ENCODE data around the gene SLC25A5. TPM values are rescaled to one million over a fixed set of nuclear protein-coding genes. Genes with fewer than 3 reads are reported as not detected.

Gene SLC25A5
- total and polyA plus RNA-seq, 10 of the 15 experiments (the other 5 are each of a cell fraction or from before 2014, with no cell fraction given), result 361 to 3,863 (median 618) TPM

DNA sequence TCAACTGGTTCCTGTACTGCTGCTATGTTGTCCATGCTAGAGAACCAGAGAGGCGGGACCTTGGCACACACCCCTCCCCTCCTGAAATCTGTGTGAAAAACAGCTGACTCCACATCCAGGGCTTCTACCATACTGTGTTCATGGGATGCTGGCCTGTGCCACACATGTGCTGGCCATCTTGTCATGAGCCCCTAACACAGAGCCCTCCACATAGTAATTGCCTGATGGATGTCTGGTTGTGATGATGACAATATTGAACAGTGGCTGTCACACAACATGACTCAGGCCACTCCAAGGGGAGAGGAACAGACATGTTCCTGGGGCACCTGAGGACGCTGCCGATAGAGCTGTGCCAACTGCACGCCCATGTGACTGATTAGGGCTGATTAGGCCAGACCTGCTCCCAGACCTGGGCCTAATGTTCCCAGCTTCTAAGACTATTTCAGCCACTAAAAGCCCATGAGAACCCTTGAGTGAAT, 13.1 kb downstream of the SLC25A5 start:
- Histone ChIP-seq H3K9me3 (replicated peaks; ENCODE audit: control insufficient read depth, insufficient read depth, low read length) (no peaks in the 10 kb centered on the region), H3K4me2 (ENCODE audit: control insufficient read depth, insufficient read depth) (no peak overlapping the region), H2AFZ (ENCODE audit: control insufficient read depth, low read depth, low read length) (no peak overlapping the region), H3K4me3 (no peak overlapping the region), H3K4me1 (ENCODE audit: control insufficient read depth, insufficient read depth, low read length) (no peaks in the 10 kb centered on the region; the same call in 1 of the 2 replicates), H4K20me1 (ENCODE audit: control insufficient read depth, insufficient read depth) (no peaks in the 10 kb centered on the region), H3K9ac (ENCODE audit: control insufficient read depth, insufficient read depth, low read length) (no peak overlapping the region), H3K79me2 (ENCODE audit: control insufficient read depth, insufficient read depth, low read length) (no peaks in the 10 kb centered on the region), H3K36me3 (ENCODE audit: control insufficient read depth in 2 of 2, insufficient read depth in 2 of 2, low read length in 1 of 2) (no peaks in the 10 kb centered on the region), H3K27me3 (replicated peaks in 1 of 2; ENCODE audit: control insufficient read depth in 2 of 2, insufficient read depth in 2 of 2, low read length in 1 of 2) (no peaks in the 10 kb centered on the region), H3K27ac (ENCODE audit: control insufficient read depth, insufficient read depth) (no peak overlapping the region)
- intact Hi-C loops (cut with micrococcal nuclease; ENCODE audit: unreplicated experiment) (loop anchor here (10.0 kb wide), 1 partner anchor 403 kb away; no protein-coding TSS in a partner anchor), in situ Hi-C loops (cut with MboI) (no loop called here)
- RAD21 ChIA-PET (ENCODE audit: unreplicated experiment), result interaction anchor here (0.6 to 2.5 kb wide), 2 partner anchors 13 to 337 kb away, joined by 3 to 10 read pairs; partner anchors contain the start of gene SLC25A5
- no peak for ATAC-seq
- DNase-seq (ENCODE audit: low read depth, low spot score), result no peak
- WGBS (ENCODE audit: insufficient coverage, insufficient replicate concordance, low lambda C conversion rate, missing lambda C conversion rate), result 62% methylated on average over 4 of the region's 4 CpGs
- FAIRE-seq, result no peak
- SMC1A ChIA-PET (ENCODE audit: uncharacterized antibody, unreplicated experiment), result interaction anchor here (1.1 to 1.3 kb wide), 3 partner anchors 10 to 162 kb away, joined by 3 read pairs; no protein-coding TSS in a partner anchor
- no TSS peak for BruUV-seq (replicated peaks)
- CTCF ChIA-PET, result interaction anchor here (1.1 to 3.0 kb wide), 7 partner anchors 10 to 273 kb away, joined by 3 to 11 read pairs (median 6); no protein-coding TSS in a partner anchor
- POLR2A ChIA-PET, result no interaction called here
- TF ChIP-seq CHD1 (IDR thresholded peaks at IDR 0.05; ENCODE audit: low read depth, low read length), result no peak

DNA sequence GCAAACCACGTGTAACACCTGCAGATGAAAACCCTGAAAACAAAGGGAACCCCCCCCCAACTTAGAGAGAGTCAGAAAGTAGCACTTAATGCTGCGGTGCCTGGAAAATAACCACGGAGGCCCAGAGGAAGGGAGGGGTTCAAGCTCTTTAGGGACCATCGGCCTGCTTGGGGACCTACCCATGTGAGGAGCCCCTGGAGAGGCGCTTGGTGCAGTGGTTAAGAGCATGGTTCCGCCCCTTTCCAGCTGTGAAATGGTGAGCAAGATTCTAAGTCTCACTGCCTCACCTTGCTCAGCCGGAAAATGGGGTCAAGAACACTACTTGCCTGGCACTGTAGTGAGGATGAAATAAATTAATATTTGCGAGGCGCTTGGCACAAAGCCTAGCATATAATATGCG, 13.8 kb downstream of the SLC25A5 start:
- SMC1A ChIA-PET (ENCODE audit: uncharacterized antibody, unreplicated experiment), result interaction anchor here (1.1 to 1.3 kb wide), 2 partner anchors 13 to 161 kb away, joined by 3 read pairs; no protein-coding TSS in a partner anchor
- POLR2A ChIA-PET, result interaction anchor here (1.0 kb wide), 1 partner anchor 14 kb away, joined by 3 read pairs; the partner anchor contains the start of gene SLC25A5
- no peaks in the 10 kb centered on the region for H3K79me2 ChIP-seq (ENCODE audit: control insufficient read depth, insufficient read depth, low read length)
- H3K9me3 ChIP-seq (replicated peaks; ENCODE audit: control insufficient read depth, insufficient read depth, low read length), result no peaks in the 10 kb centered on the region
- H3K27me3 ChIP-seq (replicated peaks in 1 of 2; ENCODE audit: control insufficient read depth in 2 of 2, insufficient read depth in 2 of 2, low read length in 1 of 2), result no peaks in the 10 kb centered on the region
- peak; percentile 43 for ATAC-seq
- TF ChIP-seq, protein P1, sequence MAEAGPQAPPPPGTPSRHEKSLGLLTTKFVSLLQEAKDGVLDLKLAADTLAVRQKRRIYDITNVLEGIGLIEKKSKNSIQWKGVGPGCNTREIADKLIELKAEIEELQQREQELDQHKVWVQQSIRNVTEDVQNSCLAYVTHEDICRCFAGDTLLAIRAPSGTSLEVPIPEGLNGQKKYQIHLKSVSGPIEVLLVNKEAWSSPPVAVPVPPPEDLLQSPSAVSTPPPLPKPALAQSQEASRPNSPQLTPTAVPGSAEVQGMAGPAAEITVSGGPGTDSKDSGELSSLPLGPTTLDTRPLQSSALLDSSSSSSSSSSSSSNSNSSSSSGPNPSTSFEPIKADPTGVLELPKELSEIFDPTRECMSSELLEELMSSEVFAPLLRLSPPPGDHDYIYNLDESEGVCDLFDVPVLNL (IDR thresholded peaks at IDR 0.05; ENCODE audit: low read depth, low read length), result no peak
- no peak for TF ChIP-seq HCFC1 (IDR thresholded peaks at IDR 0.05; ENCODE audit: low read length)
- in situ Hi-C loops (cut with MboI) (no loop called here), intact Hi-C loops (cut with micrococcal nuclease; ENCODE audit: unreplicated experiment) (loop anchor here (10.0 kb wide), 1 partner anchor 403 kb away; no protein-coding TSS in a partner anchor)
- no peaks in the 10 kb centered on the region for H4K20me1 ChIP-seq (ENCODE audit: control insufficient read depth, insufficient read depth)
- no peak for FAIRE-seq
- H3K36me3 ChIP-seq (ENCODE audit: control insufficient read depth in 2 of 2, insufficient read depth in 2 of 2, low read length in 1 of 2), result no peaks in the 10 kb centered on the region
- no peaks in the 10 kb centered on the region; the same call in 1 of the 2 replicates for H3K4me1 ChIP-seq (ENCODE audit: control insufficient read depth, insufficient read depth, low read length)
- BruUV-seq (replicated peaks), result no TSS peak
- CTCF ChIA-PET, result interaction anchor here (0.6 to 3.3 kb wide), 14 partner anchors 9 to 1000 kb away, joined by 3 to 15 read pairs (median 5); partner anchors contain the start of genes NKRF and UBE2A
- peak overlapping the region; percentile 82 for H2AFZ ChIP-seq (ENCODE audit: control insufficient read depth, low read depth, low read length)
- peak overlapping the region; percentile 50; the same call in 1 of the 2 replicates for H3K9ac ChIP-seq (ENCODE audit: control insufficient read depth, insufficient read depth, low read length)
- RAD21 ChIA-PET (ENCODE audit: unreplicated experiment), result interaction anchor here (0.6 to 2.5 kb wide), 3 partner anchors 9 to 337 kb away, joined by 3 to 10 read pairs (median 3); partner anchors contain the start of gene SLC25A5
- 29% methylated on average over 10 of the region's 10 CpGs for WGBS (ENCODE audit: insufficient coverage, insufficient replicate concordance, low lambda C conversion rate, missing lambda C conversion rate)
- no peak overlapping the region for H3K4me3 ChIP-seq
- H3K27ac ChIP-seq (ENCODE audit: control insufficient read depth, insufficient read depth), result no peak overlapping the region
- H3K4me2 ChIP-seq (ENCODE audit: control insufficient read depth, insufficient read depth), result peak overlapping the region; percentile 55; the same call in 1 of the 2 replicates
- no peak for DNase-seq (ENCODE audit: low read depth, low spot score)
